ENCODE measurements around the gene SBF1.

DNA sequence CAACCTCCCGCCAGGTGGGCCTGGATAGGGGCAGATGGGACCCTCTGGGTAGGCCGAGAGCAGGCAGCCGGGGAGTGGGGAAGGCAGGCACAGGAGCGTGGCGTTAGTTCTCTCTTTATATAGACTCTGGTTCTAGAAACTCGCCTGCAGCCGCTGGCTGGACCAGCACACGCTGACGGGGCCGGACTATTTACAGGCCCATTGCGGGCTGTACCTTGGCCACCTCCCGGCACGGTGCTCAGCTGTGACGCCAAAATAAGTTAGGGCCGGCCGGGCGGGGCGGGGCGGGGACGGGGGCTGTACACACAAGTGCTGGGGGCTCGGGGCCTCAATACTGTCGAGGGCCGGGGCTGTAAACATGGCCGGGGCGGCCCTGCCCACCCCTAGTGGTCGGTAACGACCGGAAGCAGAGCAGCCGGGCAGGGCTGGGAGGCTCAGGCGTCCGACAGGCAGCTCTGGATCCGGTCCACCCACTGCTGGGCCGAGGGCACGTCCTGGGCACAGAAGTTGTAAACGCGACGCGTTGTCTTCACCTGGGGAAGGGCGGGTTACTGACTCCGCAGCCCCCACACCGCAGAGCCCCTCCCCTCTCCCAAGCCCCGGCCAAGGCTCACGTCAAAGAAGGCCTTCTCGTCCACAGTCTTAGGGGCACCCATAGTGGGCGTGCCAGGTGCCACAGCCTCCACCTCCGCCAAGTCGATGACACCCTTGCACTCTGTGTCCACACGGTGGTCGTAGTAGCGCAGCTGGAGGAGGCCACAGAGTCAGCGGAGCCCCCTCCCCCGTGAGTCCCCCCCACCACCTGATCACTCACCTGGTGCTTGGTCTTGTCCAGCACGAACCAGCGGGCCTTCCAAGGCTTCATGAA, 27.9 kb downstream of the SBF1 start:
- TF ChIP-seq, protein P1, sequence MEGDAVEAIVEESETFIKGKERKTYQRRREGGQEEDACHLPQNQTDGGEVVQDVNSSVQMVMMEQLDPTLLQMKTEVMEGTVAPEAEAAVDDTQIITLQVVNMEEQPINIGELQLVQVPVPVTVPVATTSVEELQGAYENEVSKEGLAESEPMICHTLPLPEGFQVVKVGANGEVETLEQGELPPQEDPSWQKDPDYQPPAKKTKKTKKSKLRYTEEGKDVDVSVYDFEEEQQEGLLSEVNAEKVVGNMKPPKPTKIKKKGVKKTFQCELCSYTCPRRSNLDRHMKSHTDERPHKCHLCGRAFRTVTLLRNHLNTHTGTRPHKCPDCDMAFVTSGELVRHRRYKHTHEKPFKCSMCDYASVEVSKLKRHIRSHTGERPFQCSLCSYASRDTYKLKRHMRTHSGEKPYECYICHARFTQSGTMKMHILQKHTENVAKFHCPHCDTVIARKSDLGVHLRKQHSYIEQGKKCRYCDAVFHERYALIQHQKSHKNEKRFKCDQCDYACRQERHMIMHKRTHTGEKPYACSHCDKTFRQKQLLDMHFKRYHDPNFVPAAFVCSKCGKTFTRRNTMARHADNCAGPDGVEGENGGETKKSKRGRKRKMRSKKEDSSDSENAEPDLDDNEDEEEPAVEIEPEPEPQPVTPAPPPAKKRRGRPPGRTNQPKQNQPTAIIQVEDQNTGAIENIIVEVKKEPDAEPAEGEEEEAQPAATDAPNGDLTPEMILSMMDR (conservative IDR thresholded peaks at IDR 0.05; ENCODE audit: low read depth, low read length), result no peak
- TF ChIP-seq EZH2 (IDR thresholded peaks at IDR 0.05; ENCODE audit: low read length, unreplicated experiment), result no peak

Data from PC-3 (cell line).